Measurements from ENCODE around the gene C20orf173. TPM values are rescaled to one million over a fixed set of nuclear protein-coding genes. Genes with fewer than 3 reads are reported as not detected.

The C20orf173 gene
- total and polyA plus RNA-seq, 2 of the 13 experiments (the other 11 are each of a cell fraction or from before 2014, with no cell fraction given): not detected

DNA sequence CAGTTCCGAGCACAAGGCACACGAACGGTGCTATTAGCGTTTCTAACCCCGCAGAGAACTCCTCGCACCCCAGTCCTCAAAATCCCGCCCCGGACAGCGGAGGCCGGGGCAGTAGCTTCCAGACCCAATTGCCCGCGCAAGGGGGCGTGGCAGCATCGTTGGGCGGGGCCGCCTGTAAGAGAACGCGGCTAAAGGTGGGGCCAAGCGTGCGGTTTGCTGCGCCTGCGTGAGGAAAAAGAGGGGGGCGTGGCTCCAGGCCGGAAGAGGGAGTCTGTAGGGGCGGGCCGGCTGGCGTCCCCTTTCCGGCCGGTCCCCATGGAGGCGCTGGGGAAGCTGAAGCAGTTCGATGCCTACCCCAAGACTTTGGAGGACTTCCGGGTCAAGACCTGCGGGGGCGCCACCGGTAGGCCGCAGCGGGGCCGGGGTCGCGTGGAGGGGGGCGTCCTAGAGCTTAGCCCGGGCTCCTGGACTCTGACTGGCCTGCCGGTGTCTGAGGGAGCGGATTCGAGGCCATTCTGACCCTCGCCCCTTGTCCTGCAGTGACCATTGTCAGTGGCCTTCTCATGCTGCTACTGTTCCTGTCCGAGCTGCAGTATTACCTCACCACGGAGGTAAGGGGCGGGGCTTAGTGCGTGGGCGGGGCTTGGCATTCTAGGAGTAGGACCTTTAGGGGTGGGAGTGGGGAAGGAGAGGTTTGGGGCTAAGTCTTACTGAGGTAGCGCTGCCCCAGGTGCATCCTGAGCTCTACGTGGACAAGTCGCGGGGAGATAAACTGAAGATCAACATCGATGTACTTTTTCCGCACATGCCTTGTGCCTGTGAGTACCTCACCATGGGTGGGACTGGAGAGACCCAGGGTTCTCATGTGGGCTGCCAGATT is 12.6 kb upstream of the C20orf173 start, which contains the start of gene ERGIC3 (continued):
- TF ChIP-seq, protein P1, sequence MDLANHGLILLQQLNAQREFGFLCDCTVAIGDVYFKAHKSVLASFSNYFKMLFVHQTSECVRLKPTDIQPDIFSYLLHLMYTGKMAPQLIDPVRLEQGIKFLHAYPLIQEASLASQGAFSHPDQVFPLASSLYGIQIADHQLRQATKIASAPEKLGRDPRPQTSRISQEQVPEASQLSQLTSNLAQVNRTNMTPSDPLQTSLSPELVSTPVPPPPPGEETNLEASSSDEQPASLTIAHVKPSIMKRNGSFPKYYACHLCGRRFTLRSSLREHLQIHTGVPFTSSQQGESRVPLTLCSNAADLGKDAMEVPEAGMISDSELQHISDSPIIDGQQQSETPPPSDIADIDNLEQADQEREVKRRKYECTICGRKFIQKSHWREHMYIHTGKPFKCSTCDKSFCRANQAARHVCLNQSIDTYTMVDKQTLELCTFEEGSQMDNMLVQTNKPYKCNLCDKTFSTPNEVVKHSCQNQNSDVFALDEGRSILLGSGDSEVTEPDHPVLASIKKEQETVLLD (CRISPR knock-in tag; IDR thresholded peaks at IDR 0.05; ENCODE audit: low read depth): peak; percentile 78; the same call in 1 of the 2 replicates
- TF ChIP-seq BRCA1 (CRISPR knock-in tag; IDR thresholded peaks at IDR 0.05): no peak
- peak; percentile 69 for TF ChIP-seq ZC3H13 (CRISPR knock-in tag; IDR thresholded peaks at IDR 0.05)
- no peak; the same call in 1 of the 2 replicates for TF ChIP-seq RAD21 (CRISPR knock-in tag; IDR thresholded peaks at IDR 0.05)
- TF ChIP-seq, protein P2, sequence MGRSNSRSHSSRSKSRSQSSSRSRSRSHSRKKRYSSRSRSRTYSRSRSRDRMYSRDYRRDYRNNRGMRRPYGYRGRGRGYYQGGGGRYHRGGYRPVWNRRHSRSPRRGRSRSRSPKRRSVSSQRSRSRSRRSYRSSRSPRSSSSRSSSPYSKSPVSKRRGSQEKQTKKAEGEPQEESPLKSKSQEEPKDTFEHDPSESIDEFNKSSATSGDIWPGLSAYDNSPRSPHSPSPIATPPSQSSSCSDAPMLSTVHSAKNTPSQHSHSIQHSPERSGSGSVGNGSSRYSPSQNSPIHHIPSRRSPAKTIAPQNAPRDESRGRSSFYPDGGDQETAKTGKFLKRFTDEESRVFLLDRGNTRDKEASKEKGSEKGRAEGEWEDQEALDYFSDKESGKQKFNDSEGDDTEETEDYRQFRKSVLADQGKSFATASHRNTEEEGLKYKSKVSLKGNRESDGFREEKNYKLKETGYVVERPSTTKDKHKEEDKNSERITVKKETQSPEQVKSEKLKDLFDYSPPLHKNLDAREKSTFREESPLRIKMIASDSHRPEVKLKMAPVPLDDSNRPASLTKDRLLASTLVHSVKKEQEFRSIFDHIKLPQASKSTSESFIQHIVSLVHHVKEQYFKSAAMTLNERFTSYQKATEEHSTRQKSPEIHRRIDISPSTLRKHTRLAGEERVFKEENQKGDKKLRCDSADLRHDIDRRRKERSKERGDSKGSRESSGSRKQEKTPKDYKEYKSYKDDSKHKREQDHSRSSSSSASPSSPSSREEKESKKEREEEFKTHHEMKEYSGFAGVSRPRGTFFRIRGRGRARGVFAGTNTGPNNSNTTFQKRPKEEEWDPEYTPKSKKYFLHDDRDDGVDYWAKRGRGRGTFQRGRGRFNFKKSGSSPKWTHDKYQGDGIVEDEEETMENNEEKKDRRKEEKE (IDR thresholded peaks at IDR 0.05): no peak
- peak; percentile 95 for TF ChIP-seq ELF4 (CRISPR knock-in tag; IDR thresholded peaks at IDR 0.05; ENCODE audit: borderline replicate concordance)
- 0 out of 2 replicates have a peak, but pooled peaks have one; percentile 17 for TF ChIP-seq TSC22D2 (CRISPR knock-in tag; IDR thresholded peaks at IDR 0.05; ENCODE audit: borderline replicate concordance)
- no peak for TF ChIP-seq ZNF143 (CRISPR knock-in tag; IDR thresholded peaks at IDR 0.05)
- no peak for TF ChIP-seq ZNF720 (CRISPR knock-in tag; IDR thresholded peaks at IDR 0.05)
- TF ChIP-seq ATF1 (CRISPR knock-in tag; IDR thresholded peaks at IDR 0.05): no peak
- TF ChIP-seq ZFY (CRISPR knock-in tag; IDR thresholded peaks at IDR 0.05): peak; percentile 99
- peak; percentile 60; the same call in 1 of the 2 replicates for TF ChIP-seq ZNF83 (CRISPR knock-in tag; IDR thresholded peaks at IDR 0.05; ENCODE audit: borderline replicate concordance)
- TF ChIP-seq SMAD3 (CRISPR knock-in tag; IDR thresholded peaks at IDR 0.05): no peak; the same call in 1 of the 2 replicates
- peak; percentile 79 for TF ChIP-seq PHF21A (CRISPR knock-in tag; IDR thresholded peaks at IDR 0.05)
- TF ChIP-seq XBP1 (CRISPR knock-in tag; IDR thresholded peaks at IDR 0.05): no peak; the same call in 1 of the 2 replicates
- no peak; the same call in 1 of the 2 replicates for TF ChIP-seq ZNF773 (CRISPR knock-in tag; IDR thresholded peaks at IDR 0.05; ENCODE audit: borderline replicate concordance)
- TF ChIP-seq MYNN (CRISPR knock-in tag; IDR thresholded peaks at IDR 0.05; ENCODE audit: low read depth): no peak
- TF ChIP-seq ZNF607 (CRISPR knock-in tag; IDR thresholded peaks at IDR 0.05; ENCODE audit: borderline replicate concordance): peak; percentile 96
- TF ChIP-seq NPAS2 (CRISPR knock-in tag; IDR thresholded peaks at IDR 0.05; ENCODE audit: borderline replicate concordance): no peak
- TF ChIP-seq, protein P3, sequence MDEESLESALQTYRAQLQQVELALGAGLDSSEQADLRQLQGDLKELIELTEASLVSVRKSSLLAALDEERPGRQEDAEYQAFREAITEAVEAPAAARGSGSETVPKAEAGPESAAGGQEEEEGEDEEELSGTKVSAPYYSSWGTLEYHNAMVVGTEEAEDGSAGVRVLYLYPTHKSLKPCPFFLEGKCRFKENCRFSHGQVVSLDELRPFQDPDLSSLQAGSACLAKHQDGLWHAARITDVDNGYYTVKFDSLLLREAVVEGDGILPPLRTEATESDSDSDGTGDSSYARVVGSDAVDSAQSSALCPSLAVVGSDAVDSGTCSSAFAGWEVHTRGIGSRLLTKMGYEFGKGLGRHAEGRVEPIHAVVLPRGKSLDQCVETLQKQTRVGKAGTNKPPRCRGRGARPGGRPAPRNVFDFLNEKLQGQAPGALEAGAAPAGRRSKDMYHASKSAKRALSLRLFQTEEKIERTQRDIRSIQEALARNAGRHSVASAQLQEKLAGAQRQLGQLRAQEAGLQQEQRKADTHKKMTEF (CRISPR knock-in tag; IDR thresholded peaks at IDR 0.05): peak; percentile 92; the same call in 1 of the 2 replicates
- TF ChIP-seq CC2D1A (CRISPR knock-in tag; IDR thresholded peaks at IDR 0.05): 0 out of 2 replicates have a peak, but pooled peaks have one; percentile 52
- no peak for TF ChIP-seq MAZ (IDR thresholded peaks at IDR 0.05; ENCODE audit: borderline replicate concordance, low read depth, low read length)
- peak; percentile 94 for TF ChIP-seq MAZ (CRISPR knock-in tag; IDR thresholded peaks at IDR 0.05; ENCODE audit: low read depth)
- TF ChIP-seq CENPT (CRISPR knock-in tag; IDR thresholded peaks at IDR 0.05; ENCODE audit: low read depth): no peak; the same call in 1 of the 2 replicates
- no peak for TF ChIP-seq CENPX (CRISPR knock-in tag; IDR thresholded peaks at IDR 0.05)
